Left ventricle myocardium inferior (tissue), 1 donor: ENCODE data around the gene PNPLA4. TPM values are rescaled to one million over a fixed set of nuclear protein-coding genes. Genes with fewer than 3 reads are reported as not detected.
A peak's percentile ranks its signal among the peaks of the same experiment; 100 is the strongest.

ENCODE experiments used
- DNase-seq: peaks from one replicate; pipeline ENCODE4 v3.0.0-alpha.2; 2020
- H3K27ac ChIP-seq: fragments of 200-600 bp; replicated peaks from 2 replicates; pipeline ENCODE4 v1.8.0; 2021
- H3K27me3 ChIP-seq: fragments of 200-600 bp; 2 replicates; pipeline ENCODE4 v1.8.0; 2021; ENCODE audit warnings: low read depth
- H3K36me3 ChIP-seq: fragments of 200-600 bp; 2 replicates; pipeline ENCODE4 v1.8.0; 2021
- H3K4me1 ChIP-seq: fragments of 200-600 bp; 2 replicates; pipeline ENCODE4 v1.8.0; 2021
- H3K4me3 ChIP-seq: fragments of 200-600 bp; 2 replicates; pipeline ENCODE4 v1.8.0; 2021; ENCODE audit warnings: mild to moderate bottlenecking, moderate library complexity
- H3K9me3 ChIP-seq: fragments of 200-600 bp; replicated peaks from 2 replicates; pipeline ENCODE4 v1.8.0; 2021
- intact Hi-C: fragments of 100-400 bp; cut with micrococcal nuclease; formaldehyde crosslinking; loops from one replicate; pipeline ENCODE4 v1.11.0; 2022
- total RNA-seq: library from RNA; stranded (reverse); fragmentation: NEBNext Ultra II Directional; extraction: Animal tissue kit (Norgen Biotek cat#: 25700); gene quantifications from one replicate; pipeline ENCODE4 v1.2.1, GENCODE V29; 2021
- TF ChIP-seq, protein P1 (sequence below): fragments of 200-600 bp; IDR thresholded peaks from 2 replicates; pipeline ENCODE4 v1.8.0; 2021; ENCODE audit warnings: antibody characterized with exemption, mild to moderate bottlenecking, borderline replicate concordance
- donor health status: DM: no; HTN: yes; CAD: no; lungs with severe emphysema.

Gene PNPLA4
- total RNA-seq, 1 donor from 2014 or later: 34.5 TPM

DNA sequence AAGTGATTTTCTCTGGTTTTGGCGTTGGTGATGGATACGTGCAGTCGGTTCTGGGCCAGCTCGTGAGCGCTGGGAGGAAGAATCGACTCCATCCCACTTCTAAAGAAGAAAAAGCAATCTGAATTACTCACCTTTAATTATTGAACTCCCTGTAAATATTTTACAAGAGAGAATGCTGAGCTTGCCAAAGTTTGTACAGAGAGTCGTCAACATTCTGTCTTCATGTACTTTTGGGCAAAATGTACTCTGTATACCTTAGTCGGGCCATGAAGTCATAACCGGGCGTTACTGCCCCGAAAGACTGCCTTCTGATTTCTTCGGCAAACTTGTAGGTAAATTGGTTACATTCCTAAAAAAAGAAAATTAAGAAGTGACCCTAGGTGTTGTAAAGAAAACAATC lies 5.5 kb downstream of the PNPLA4 start:
- Histone ChIP-seq H3K27me3 (no peaks in the 10 kb centered on the region), H3K9me3 (no peaks in the 10 kb centered on the region), H3K36me3 (peaks cover 4% of the 10 kb centered on the region), H3K4me1 (peaks cover 8% of the 10 kb centered on the region), H3K27ac (no peak overlapping the region), H3K4me3 (no peak overlapping the region)
- DNase-seq: no peak
- intact Hi-C loops: no loop called here
- TF ChIP-seq, protein P1, sequence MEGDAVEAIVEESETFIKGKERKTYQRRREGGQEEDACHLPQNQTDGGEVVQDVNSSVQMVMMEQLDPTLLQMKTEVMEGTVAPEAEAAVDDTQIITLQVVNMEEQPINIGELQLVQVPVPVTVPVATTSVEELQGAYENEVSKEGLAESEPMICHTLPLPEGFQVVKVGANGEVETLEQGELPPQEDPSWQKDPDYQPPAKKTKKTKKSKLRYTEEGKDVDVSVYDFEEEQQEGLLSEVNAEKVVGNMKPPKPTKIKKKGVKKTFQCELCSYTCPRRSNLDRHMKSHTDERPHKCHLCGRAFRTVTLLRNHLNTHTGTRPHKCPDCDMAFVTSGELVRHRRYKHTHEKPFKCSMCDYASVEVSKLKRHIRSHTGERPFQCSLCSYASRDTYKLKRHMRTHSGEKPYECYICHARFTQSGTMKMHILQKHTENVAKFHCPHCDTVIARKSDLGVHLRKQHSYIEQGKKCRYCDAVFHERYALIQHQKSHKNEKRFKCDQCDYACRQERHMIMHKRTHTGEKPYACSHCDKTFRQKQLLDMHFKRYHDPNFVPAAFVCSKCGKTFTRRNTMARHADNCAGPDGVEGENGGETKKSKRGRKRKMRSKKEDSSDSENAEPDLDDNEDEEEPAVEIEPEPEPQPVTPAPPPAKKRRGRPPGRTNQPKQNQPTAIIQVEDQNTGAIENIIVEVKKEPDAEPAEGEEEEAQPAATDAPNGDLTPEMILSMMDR: no peak

DNA sequence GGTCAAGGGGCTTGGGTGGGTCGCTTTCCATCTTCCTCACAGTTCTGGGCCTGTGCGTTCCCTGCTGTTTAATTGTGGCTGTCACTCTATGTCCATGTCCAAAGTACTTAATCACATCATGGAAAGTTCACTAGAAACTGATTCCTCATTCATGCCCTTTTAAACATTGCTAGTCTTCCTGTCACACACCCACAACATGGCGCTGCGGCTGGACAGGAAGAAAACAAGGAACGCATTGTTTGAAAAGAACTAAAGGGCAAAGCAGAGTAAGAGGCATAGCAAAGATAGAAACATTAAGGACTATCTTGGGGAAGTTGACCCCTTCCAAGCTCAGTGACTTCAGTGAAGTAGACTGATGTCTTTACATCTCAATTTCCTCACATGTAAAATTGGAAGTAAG lies 18.4 kb downstream of the PNPLA4 start:
- Histone ChIP-seq H3K9me3 (no peaks in the 10 kb centered on the region), H3K4me1 (no peaks in the 10 kb centered on the region), H3K4me3 (no peak overlapping the region), H3K27me3 (no peaks in the 10 kb centered on the region), H3K27ac (no peak overlapping the region), H3K36me3 (peaks cover 7% of the 10 kb centered on the region)
- intact Hi-C loops: no loop called here
- no peak for DNase-seq
- TF ChIP-seq, protein P1: no peak

DNA sequence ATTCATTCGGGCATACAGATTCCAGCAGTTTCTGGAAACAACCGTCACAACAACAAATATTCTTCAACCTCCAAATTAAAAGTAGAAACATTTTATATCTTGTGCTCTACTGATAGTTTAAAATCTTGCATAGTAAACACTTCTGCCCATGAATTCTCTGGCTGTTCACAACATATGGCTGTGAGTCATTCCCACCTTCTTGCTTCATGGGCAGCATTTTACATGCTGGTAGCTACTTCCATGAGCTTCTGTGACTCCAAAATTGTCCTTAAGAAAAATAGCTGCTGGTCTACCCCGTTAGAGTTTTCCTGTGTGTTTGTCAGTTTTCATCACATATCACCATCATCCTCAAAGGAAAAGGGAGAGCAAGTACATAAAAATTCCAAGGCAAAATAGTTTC lies 22.7 kb downstream of the PNPLA4 start:
- H3K27me3 ChIP-seq: no peaks in the 10 kb centered on the region
- no peak overlapping the region for H3K27ac ChIP-seq
- H3K4me3 ChIP-seq: no peak overlapping the region
- H3K9me3 ChIP-seq: no peaks in the 10 kb centered on the region
- H3K36me3 ChIP-seq: peaks cover 12% of the 10 kb centered on the region
- TF ChIP-seq, protein P1: no peak
- H3K4me1 ChIP-seq: no peaks in the 10 kb centered on the region
- intact Hi-C loops: no loop called here
- DNase-seq: no peak

DNA sequence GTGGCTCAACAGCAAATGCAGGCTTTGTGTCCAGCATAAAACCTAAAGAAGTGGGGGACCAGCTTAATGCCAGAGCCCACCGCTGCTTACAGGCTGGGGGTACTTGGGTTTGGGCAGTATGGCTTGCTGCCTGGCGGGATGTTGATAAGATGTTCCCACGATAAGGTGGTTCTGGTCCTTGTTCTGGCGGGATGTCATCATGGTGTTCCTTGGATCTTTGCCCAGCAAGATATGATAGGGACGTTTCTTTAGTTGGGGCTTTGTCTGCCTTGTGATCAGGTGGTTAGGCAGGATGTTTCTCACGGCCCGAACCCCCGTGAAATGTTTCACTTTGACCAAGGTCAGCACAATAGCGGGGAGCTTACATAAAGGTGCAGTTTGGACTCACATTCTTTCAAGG lies 35.3 kb downstream of the PNPLA4 start:
- Histone ChIP-seq H3K9me3 (no peaks in the 10 kb centered on the region), H3K27me3 (no peaks in the 10 kb centered on the region), H3K4me3 (peak overlapping the region; percentile 33), H3K27ac (peak overlapping the region; percentile 33), H3K36me3 (no peaks in the 10 kb centered on the region), H3K4me1 (no peaks in the 10 kb centered on the region)
- DNase-seq: no peak
- TF ChIP-seq, protein P1: no peak
- intact Hi-C loops: no loop called here

DNA sequence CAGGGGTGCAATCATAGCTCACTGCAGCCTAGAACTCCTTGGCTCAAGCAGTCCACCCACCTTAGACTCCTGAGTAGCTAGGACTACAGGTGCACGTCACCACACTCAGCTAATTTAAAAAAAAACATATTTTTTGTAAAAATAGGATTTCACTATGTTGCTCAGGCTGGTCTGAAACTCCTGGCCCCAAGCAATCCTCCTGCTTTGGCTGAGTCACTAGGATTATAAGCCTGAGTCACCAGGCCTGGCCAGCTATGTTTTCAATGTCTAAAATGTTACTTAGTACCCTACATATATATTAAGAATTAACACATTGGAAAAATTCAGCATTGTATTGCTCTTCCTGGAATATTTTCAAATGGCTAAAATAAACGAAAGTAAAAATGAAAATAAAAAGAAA lies 37.5 kb downstream of the PNPLA4 start:
- TF ChIP-seq, protein P1: no peak
- no peak overlapping the region for H3K4me3 ChIP-seq
- no peaks in the 10 kb centered on the region for H3K36me3 ChIP-seq
- H3K27me3 ChIP-seq: no peaks in the 10 kb centered on the region
- no peak for DNase-seq
- no peaks in the 10 kb centered on the region for H3K9me3 ChIP-seq
- H3K27ac ChIP-seq: no peak overlapping the region
- intact Hi-C loops: no loop called here
- H3K4me1 ChIP-seq: no peaks in the 10 kb centered on the region

DNA sequence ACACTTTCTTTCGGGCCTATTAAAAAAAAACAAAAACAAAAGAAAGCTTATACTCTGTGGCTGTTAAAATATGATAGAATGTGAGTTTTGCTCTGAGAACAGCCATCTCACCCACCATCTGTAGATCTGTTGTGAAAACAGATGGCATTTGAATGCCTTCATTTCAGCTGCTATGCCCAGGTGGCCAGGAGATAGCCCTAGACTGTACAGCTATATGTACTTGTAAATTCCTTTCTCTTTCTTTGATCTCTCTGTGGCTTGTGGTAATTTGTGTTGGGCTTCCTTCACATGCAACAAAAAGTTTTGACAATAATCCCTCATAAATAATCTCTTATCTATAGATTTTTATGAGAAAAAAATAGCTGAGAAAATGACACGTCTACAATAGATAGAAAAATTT lies 38.1 kb downstream of the PNPLA4 start:
- Histone ChIP-seq H3K9me3 (no peaks in the 10 kb centered on the region), H3K4me1 (no peaks in the 10 kb centered on the region), H3K4me3 (no peak overlapping the region), H3K27me3 (no peaks in the 10 kb centered on the region), H3K27ac (no peak overlapping the region), H3K36me3 (no peaks in the 10 kb centered on the region)
- TF ChIP-seq, protein P1: no peak
- DNase-seq: no peak
- intact Hi-C loops: no loop called here
